Measurements from ENCODE around the gene PTGES2. TPM values are rescaled to one million over a fixed set of nuclear protein-coding genes. Genes with fewer than 3 reads are reported as not detected.

Gene PTGES2
- total RNA-seq, 6 experiments from 2014 or later = 68.5 to 82.8 (median 70.6) TPM

- TF ChIP-seq, protein P1, sequence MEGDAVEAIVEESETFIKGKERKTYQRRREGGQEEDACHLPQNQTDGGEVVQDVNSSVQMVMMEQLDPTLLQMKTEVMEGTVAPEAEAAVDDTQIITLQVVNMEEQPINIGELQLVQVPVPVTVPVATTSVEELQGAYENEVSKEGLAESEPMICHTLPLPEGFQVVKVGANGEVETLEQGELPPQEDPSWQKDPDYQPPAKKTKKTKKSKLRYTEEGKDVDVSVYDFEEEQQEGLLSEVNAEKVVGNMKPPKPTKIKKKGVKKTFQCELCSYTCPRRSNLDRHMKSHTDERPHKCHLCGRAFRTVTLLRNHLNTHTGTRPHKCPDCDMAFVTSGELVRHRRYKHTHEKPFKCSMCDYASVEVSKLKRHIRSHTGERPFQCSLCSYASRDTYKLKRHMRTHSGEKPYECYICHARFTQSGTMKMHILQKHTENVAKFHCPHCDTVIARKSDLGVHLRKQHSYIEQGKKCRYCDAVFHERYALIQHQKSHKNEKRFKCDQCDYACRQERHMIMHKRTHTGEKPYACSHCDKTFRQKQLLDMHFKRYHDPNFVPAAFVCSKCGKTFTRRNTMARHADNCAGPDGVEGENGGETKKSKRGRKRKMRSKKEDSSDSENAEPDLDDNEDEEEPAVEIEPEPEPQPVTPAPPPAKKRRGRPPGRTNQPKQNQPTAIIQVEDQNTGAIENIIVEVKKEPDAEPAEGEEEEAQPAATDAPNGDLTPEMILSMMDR (IDR thresholded peaks at IDR 0.05) = no peak
- H3K9me3 Mint-ChIP-seq = no peaks in the 10 kb centered on the region
- DNase-seq = no peak
- peaks cover 7% of the 10 kb centered on the region for H3K27me3 Mint-ChIP-seq (ENCODE audit: insufficient read depth)
- peak overlapping the region; percentile 98 for H3K4me3 Mint-ChIP-seq
- peak overlapping the region; percentile 100 for H3K27ac Mint-ChIP-seq
- peaks cover 54% of the 10 kb centered on the region for H3K4me1 Mint-ChIP-seq (ENCODE audit: low read depth)
- peaks cover 30% of the 10 kb centered on the region for H3K36me3 Mint-ChIP-seq (ENCODE audit: low read depth)
Measured at GRCh38 chr9:128099932-128100491, 27.5 kb downstream of the PTGES2 start.

- H3K4me1 Mint-ChIP-seq (ENCODE audit: low read depth) = peaks cover 58% of the 10 kb centered on the region
- peak overlapping the region; percentile 98 for H3K4me3 Mint-ChIP-seq
- TF ChIP-seq, protein P1 (IDR thresholded peaks at IDR 0.05) = no peak
- peaks cover 28% of the 10 kb centered on the region for H3K36me3 Mint-ChIP-seq (ENCODE audit: low read depth)
- peaks cover 7% of the 10 kb centered on the region for H3K27me3 Mint-ChIP-seq (ENCODE audit: insufficient read depth)
- H3K27ac Mint-ChIP-seq = peak overlapping the region; percentile 100
- no peak for DNase-seq
- H3K9me3 Mint-ChIP-seq = no peaks in the 10 kb centered on the region
Measured at GRCh38 chr9:128099231-128099931, 28.1 kb downstream of the PTGES2 start.

DNA sequence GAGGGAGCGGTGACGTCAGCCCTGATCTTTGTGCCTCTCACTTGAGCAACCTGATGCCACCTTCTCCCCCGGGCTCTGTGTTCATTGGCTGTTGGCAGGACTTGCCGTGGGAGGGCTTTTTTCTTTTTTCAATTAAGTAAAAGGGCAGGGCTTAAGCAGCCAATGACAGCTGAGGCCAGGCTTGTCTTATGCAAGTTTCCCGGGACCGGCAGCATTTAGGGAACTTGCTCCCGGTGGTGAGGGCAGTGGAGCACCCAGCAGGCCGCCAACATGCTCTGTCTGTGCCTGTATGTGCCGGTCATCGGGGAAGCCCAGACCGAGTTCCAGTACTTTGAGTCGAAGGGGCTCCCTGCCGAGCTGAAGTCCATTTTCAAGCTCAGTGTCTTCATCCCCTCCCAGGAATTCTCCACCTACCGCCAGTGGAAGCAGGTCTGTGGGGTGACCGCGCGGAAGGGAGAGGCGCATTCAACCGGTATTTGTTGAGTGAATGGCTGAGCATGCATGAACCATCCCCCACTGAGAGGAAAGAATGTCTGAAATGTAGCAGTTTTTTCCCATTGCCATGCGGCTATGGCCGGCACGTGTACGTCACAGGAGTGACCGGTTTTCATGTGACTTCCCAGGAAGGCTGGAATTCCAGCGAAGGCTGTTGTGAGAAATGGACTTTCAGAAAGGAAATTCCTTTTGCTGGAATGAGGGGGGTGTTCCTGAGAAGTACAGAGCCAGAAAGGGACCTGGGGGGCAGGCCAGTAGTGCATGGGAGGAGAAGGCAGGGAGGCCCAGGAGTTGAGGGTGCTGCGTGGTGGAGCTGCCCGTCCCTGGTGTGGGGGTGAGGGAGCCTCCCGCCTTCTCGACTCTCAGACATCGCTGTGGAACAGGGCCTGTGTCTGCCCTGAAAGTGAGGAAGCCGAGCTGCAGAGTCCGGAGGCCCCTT, 29.0 kb downstream of the PTGES2 start:
- TF ChIP-seq, protein P1 (IDR thresholded peaks at IDR 0.05) = 0 out of 2 replicates have a peak, but pooled peaks have one; percentile 2
- peak; percentile 96 for DNase-seq
- Mint-ChIP-seq H3K9me3 (no peaks in the 10 kb centered on the region), H3K27me3 (ENCODE audit: insufficient read depth) (peaks cover 6% of the 10 kb centered on the region), H3K27ac (peak overlapping the region; percentile 100), H3K4me1 (ENCODE audit: low read depth) (peaks cover 63% of the 10 kb centered on the region), H3K4me3 (peak overlapping the region; percentile 98), H3K36me3 (ENCODE audit: low read depth) (peaks cover 26% of the 10 kb centered on the region)

- Mint-ChIP-seq H3K4me1 (ENCODE audit: low read depth) (peaks cover 72% of the 10 kb centered on the region), H3K9me3 (no peaks in the 10 kb centered on the region), H3K27me3 (ENCODE audit: insufficient read depth) (peaks cover 4% of the 10 kb centered on the region), H3K27ac (peak overlapping the region; percentile 100), H3K36me3 (ENCODE audit: low read depth) (peaks cover 23% of the 10 kb centered on the region), H3K4me3 (peak overlapping the region; percentile 98)
- DNase-seq = no peak
- TF ChIP-seq, protein P1 (IDR thresholded peaks at IDR 0.05) = no peak
Measured at GRCh38 chr9:128097543-128098296, 29.8 kb downstream of the PTGES2 start.
